Activated CD8-positive, alpha-beta memory T cell treated with anti-CD3 and anti-CD28 coated beads for 48 hours (primary cell): ENCODE data around the gene DCLK2.
"Not testable (repeated sequence)": the region's sequence is repeated elsewhere in the genome, so short reads cannot be mapped to it uniquely, and the experiment has no call there.

Experiments
- DNase-seq, 3 experiments: peaks; one replicate each; pipeline ENCODE4 v3.0.0-alpha.2; 2020; ENCODE audit warnings: low read depth in 2 of 3, low spot score in 2 of 3

The DCLK2 gene

DNA sequence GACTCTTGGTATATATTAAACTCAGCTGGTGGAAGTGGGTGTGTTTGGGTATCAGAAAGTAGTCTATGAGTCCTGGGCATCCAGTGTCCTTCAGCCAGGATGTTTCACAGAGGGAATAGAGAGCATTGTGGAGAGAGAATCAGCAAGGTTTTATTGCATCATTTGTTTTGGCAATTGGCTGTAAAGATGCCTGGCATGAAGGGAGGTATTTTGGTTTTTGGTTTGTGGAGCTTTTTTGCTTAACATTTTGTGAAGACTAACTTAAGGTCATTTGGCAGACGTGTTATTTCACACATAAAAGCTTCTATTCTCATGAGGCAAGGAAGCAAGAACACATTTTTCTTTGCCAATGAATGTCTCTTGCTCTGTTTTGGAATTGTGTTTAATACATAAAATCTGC lies 71.1 kb downstream of the DCLK2 start:
- DNase-seq: no peak

DNA sequence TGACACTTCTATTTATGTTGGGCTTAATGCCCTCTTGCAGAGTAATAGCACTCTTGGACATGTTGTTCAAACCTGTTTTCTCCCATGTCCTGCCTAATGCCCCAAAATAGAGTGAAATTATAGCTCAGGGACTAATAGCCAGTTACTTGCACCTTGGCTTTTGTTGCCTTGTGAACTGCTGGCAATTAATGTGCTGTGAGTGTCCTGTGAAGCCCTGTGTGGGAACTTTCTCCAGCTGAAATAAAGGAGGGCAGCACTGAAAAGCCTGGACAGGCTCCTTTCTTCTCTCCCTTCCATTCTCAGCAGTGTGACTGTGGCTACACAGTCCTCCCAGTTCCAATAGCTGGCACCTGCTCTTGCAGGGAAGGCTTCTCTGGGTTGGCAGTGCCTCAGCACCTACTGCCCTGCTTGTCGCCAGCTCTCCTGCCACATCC lies 72.4 kb downstream of the DCLK2 start:
- DNase-seq: no peak

- no peak for DNase-seq
Measured at GRCh38 chr4:150152766-150153165, 74.5 kb downstream of the DCLK2 start.

GRCh38 chr4:150155391-150155790 lies 77.1 kb downstream of the DCLK2 start:
- DNase-seq: no peak

DNA sequence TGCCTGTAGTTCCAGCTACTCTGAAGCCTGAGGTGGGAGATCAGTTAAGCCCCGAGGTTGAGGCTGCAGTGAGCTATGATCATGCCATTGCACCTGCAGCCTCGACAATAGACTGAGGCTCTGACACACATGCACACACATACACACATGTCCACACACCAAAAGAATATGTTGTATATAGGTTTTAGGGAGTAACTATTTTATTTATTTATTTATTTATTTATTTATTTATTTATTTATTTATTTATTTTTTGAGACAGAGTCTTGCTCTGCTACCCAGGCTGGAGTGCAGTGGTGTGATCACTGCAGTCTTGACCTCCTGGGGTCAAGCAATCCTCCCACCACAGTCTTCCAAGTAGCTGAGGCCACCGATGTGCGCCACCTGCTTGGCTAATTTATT lies 78.3 kb downstream of the DCLK2 start:
- no peak for DNase-seq

DNA sequence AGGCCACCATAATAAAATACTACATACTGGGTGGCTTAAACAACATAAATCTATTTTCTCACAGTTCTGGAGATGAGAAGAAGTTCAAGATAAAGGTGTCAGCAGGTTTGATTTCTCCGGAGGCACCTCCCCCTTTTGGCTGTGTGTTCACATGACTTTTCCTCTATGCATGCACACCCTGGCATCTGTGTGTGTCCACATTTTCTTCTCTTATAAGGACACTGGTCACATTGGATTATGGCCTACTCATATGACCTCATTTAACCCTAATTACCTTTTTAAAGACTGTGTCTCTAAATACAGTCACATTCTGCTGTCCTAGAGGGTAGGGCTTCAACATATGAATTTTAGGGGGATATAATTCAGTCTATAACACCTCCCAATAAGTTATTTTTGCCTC lies 79.8 kb downstream of the DCLK2 start:
- DNase-seq: no peak

DNA sequence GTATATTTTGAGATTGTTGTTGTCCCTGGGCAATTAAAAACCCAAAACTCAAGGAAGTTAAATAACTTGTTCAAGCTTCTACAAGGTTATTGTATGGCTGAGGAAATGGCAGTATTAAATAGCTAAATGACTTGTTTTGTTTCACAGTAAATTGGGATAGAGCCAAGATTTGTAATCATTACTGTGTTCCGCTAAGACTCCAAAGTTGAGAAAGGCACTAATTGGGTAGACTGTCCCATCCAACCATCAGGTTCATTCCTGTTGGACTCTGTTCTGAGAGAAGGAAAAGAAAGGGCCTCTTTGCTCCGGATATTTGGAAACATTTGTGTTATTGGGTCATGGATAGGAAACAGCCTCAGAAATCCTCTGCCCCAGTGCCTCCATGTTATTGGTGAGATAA lies 82.2 kb downstream of the DCLK2 start:
- no peak for DNase-seq

DNA sequence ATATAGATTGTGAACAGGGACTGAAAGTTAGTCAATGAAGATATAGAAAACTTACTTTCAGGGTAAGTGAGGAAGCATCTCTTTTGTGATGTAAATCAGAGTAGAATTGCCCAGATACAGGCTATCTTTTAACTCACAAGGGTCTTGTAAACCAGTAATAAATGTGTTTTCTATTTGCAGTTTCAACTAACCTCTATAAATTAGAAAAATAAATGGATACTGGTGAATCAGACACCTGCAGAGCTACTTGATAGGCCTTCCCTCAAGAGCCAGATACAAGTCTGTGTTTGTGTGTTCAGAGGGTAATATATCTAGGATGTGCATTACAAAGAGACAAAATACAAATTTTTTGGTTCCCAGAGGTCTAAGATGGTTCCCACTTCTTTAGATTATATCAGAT lies 82.9 kb downstream of the DCLK2 start:
- no peak for DNase-seq

GRCh38 chr4:150162020-150162419 lies 83.8 kb downstream of the DCLK2 start:
- DNase-seq: not testable (repeated sequence)

DNA sequence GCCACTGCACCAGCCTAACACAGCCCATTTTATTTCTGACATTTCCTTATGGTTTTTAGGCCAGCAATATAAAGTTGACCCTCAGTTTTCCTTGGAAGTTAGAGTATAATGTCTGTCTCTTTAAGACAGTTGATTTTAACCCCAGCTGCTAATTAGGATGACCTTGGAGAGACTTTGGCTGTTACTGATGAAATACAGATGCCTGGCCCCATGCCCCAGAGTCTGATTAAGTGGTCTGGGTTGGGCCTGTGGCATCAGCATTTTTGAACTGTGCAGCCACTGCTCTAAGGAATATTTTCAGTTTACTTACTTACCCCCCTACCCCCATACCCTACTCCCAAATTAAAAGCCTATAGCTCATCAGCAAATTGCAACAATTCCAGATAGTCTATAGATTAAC lies 85.8 kb downstream of the DCLK2 start:
- no peak for DNase-seq

DNA sequence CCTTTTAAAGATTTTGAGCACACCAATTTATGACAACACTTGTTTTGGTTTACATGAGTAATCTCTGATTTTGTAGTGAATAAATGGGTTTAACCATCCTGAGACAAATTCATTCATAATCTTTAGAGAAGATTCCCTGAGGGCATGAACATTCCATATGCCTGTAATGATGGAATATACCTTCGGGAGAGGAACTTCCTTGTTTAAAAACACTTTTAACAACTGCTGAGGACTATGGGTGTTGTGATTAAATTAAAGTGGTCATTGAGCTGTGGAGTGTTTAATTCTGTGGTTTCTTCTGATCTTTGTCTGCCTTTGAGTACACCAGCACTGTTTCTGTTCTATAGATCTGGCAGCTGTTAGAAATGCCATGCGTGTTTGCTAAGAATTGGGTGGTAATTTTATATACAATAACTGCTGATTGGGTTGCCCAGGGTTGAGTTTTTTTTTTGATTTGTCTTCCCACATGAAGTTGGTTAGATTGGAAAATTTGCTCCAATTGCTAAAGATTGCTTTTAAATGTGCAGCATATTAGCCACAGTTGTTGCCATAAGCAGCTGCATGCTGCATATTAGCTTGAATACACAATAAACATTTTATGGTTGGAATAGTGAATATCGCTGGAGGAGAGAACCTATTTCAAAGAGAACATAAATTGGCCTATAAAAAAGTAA lies 86.8 kb downstream of the DCLK2 start:
- DNase-seq: no peak

GRCh38 chr4:150167054-150167453 lies 88.8 kb downstream of the DCLK2 start:
- DNase-seq: no peak

DNA sequence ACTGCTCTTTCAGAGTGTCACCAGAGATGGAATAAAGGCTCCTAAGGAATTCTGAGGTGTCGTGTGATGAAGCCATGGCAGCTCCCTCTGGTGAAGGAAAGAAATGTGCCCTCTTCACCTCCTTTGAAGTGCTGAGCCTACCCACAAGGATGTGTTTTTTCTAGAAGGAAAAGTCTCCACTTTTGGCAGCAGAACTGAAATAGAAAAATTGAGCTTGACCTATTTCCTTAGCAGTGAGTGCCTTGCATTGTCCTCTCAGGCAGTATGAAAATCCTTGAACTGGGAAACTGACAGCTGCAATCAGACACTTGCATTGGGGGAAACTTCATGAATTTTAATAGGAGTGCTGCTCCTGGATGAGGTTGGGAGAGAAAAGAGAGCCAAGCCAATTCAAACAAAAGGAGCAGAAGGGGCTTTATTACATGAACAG lies 95.2 kb downstream of the DCLK2 start:
- no peak for DNase-seq

DNA sequence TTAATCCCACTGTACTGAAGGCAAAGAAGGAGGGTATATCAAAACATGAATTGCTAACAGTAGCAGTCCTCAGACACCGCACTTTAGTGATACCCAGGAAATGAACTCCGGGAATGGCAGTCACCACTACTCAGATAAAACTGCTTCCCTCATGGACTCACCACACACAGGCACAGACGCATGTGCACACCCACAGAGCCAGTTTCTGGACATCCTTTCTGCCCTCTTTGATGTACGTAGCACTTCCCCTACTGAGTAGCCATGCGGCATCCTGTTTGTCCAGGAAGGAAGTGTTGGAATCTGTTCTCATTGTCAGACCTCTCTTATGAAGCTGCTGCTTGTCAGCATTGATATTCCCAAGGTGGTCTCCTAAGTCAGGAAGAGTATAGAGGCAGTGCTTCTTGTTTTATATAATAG lies 95.7 kb downstream of the DCLK2 start:
- no peak for DNase-seq

DNA sequence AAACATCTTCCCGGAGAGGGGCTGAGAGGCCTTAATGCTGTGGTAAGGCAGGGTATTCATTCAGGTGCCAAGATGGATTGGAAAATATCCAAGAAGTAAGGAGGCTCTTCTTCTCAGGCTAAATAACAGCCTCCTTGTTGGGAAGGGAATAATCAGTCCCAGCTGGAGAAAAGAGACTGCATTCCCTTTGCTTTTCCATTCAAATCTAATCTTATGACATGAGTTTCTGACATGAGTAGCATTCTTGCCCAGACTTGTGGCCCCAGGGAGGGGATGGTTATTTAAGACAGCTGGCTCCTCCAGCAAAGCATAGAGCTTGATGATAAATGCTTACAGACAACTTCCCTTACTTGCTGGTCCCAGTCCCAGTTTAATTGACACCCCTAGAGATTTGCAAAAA lies 98.3 kb downstream of the DCLK2 start:
- DNase-seq: no peak

GRCh38 chr4:150178161-150178560 lies 99.9 kb downstream of the DCLK2 start:
- no peak for DNase-seq

DNA sequence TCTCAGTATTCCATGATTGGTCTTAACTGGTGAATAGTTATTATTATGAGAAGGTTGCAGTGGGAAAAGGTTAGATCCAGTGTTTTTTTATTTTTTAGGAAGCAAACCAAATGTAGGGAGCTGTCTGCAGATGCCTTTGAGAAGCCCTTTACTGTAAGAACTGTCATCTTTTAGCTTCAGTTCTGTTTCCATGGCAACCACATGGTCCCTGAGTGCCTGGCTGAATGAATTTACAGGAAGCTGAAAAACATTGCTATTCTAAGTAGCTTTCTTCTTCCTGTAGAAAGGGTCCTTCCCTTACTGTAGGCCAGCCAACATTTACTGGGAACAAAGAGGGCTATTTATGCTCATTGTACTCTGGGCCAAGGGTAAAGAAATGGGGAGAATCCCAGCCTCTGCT lies 103.3 kb downstream of the DCLK2 start:
- DNase-seq: no peak

DNA sequence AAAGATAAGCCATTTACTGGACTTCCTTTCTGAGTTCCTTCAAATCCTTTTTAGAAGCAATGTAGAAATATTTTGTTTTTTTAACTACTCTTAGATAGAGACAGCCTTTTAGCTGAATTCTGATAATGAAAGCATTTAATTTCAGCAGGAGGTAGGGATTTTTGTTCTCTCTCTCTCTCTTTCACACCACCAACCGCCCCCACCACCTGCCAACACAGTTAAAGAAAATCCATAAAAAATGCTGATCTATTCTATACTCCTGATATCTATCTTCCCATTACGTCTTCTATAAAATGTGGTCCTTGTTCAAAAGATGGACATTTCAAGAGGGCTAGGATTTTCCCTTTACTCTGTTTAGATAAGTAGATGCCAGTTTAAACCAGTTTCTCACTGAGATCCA lies 104.5 kb downstream of the DCLK2 start:
- DNase-seq: no peak

DNA sequence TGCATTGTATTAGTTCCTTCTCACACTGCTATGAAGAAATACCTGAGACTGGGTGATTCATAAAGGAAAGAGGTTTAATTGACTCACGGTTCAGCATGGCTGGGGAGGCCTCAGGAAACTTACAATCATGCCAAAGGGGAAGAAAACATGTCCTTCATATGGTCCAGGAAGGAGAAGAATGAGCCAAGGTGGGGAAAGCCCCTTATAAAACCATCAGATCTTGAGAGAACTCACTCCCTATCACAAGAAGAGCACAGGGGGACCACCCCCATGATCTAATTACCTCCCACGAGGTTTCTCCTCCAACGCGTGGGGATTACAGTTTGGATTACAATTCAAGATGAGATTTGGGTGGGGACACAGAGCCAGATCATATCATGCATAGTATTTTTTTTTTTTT lies 106.8 kb downstream of the DCLK2 start:
- not testable (repeated sequence) for DNase-seq

- DNase-seq: no peak
Measured at GRCh38 chr4:150192986-150193385, 114.7 kb downstream of the DCLK2 start.

DNA sequence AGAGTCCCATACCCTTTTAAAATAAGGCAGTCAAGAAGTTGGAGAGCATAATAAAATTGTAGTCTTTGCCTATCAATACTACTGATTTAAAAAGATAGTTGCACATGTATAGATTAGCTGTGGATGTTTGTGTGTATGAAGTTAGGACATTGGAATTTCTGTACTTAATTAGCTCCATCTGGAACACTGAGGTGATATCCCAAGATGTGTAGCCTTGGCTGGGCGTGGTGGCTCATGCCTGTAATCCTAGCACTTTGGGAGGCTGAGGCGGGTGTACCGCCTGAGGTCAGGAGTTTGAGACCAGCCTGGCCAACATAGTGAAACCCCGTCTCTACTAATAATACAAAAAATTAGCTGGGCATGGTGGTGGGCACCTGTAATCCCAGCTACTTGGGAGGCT lies 119.0 kb downstream of the DCLK2 start:
- DNase-seq: not testable (repeated sequence)

DNA sequence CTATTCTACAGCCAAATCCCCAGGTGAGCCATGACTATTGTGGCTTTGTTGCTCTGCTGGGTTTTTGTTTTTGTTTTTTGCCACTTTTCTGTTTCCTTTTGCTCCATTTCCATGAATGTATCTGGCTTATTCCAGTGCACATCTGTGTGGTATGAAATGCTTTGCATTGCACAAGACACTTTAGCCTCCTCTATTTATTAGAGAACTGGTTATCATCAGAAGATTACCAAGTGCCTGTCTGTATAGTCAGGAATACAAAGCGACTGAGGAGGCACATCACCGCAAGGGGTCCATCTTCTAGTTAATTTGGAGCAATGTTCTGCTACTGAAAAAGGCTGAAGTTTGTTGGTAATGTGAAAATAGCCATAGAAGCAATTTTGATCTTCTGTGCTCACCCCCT lies 120.8 kb downstream of the DCLK2 start:
- DNase-seq: no peak

- no peak for DNase-seq
Measured at GRCh38 chr4:150205016-150205415, 126.8 kb downstream of the DCLK2 start.

- no peak for DNase-seq
Measured at GRCh38 chr4:150206265-150206664, 128.0 kb downstream of the DCLK2 start.
